A673 (cell line): Measurements from ENCODE around the gene PGC.

Experiments
- EZH2 ChIP-seq: fragments of 200-600 bp; sonication (generic); IDR thresholded peaks from 2 replicates; pipeline ENCODE4 v1.6.1; 2017; ENCODE audit warnings: borderline replicate concordance, low read depth, mild to moderate bottlenecking, mixed read lengths, antibody characterized with exemption, low read length; ENCODE audit not compliant: poor library complexity, severe bottlenecking
- TF ChIP-seq, protein P1 (sequence below): fragments of 300-800, 200-600 bp; sonication (generic); conservative IDR thresholded peaks from 2 replicates; pipeline ENCODE4 v1.5.1; 2017; ENCODE audit warnings: low read depth, mild to moderate bottlenecking, antibody characterized with exemption, low read length, moderate library complexity, mixed read lengths

DNA sequence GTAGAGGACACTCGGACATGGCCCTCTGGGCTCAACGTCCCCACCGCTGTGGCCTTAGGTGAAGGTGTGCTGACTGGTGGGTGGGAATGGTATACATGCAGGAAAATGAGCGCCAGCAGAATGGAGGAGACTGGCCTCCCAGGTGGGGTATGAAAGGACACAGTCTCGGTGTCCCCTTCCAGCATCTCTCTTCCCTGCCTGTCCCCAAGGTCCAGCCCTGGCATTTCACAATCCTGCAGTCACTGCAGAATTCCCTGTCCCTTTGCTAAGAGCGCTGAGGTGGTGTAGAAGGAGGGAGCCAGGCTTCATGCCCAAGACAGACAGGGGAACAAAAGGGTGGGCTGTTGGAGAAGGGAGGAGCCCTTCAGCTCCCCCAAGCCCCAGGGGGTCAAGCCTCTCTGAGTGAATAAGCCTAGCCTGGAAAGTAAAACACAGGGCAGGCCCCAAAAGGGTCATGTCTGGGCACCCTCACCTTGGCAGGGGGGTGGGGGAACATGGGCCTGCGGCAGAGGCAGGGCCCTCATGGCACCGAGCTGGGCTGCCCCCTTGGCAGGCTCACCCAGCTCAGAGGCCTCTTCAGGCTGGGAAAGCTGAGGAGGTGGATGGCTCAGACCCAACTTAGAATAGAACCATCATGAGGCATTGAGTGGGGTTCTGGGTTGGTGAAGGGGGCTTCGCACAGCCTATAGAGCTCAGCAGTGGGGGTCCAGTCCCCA, 35.7 kb downstream of the PGC start:
- TF ChIP-seq, protein P1, sequence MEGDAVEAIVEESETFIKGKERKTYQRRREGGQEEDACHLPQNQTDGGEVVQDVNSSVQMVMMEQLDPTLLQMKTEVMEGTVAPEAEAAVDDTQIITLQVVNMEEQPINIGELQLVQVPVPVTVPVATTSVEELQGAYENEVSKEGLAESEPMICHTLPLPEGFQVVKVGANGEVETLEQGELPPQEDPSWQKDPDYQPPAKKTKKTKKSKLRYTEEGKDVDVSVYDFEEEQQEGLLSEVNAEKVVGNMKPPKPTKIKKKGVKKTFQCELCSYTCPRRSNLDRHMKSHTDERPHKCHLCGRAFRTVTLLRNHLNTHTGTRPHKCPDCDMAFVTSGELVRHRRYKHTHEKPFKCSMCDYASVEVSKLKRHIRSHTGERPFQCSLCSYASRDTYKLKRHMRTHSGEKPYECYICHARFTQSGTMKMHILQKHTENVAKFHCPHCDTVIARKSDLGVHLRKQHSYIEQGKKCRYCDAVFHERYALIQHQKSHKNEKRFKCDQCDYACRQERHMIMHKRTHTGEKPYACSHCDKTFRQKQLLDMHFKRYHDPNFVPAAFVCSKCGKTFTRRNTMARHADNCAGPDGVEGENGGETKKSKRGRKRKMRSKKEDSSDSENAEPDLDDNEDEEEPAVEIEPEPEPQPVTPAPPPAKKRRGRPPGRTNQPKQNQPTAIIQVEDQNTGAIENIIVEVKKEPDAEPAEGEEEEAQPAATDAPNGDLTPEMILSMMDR = no peak
- no peak for TF ChIP-seq EZH2
